AG09309 (cell line): Measurements from ENCODE around the gene GXYLT2.

Source experiments
- DNase-seq: peaks from one replicate; pipeline ENCODE4 v3.0.0-alpha.2; 2010; ENCODE audit warnings: low read depth
- H3K4me3 ChIP-seq: 2 replicates; pipeline ENCODE4 v1.5.1; 2011; ENCODE audit warnings: mild to moderate bottlenecking, low read depth, low read length, moderate library complexity; ENCODE audit not compliant: control insufficient read depth
- TF ChIP-seq, protein P1 (sequence below): IDR thresholded peaks from 2 replicates; pipeline ENCODE4 v1.5.1; 2011; ENCODE audit warnings: mild to moderate bottlenecking, low read depth, low read length, inconsistent platforms; ENCODE audit not compliant: insufficient read depth, control insufficient read depth; ENCODE audit errors: missing control alignments

The GXYLT2 gene

GRCh38 chr3:73018790-73019441 lies 131.1 kb downstream of the GXYLT2 start:
- no peak overlapping the region for H3K4me3 ChIP-seq
- TF ChIP-seq, protein P1, sequence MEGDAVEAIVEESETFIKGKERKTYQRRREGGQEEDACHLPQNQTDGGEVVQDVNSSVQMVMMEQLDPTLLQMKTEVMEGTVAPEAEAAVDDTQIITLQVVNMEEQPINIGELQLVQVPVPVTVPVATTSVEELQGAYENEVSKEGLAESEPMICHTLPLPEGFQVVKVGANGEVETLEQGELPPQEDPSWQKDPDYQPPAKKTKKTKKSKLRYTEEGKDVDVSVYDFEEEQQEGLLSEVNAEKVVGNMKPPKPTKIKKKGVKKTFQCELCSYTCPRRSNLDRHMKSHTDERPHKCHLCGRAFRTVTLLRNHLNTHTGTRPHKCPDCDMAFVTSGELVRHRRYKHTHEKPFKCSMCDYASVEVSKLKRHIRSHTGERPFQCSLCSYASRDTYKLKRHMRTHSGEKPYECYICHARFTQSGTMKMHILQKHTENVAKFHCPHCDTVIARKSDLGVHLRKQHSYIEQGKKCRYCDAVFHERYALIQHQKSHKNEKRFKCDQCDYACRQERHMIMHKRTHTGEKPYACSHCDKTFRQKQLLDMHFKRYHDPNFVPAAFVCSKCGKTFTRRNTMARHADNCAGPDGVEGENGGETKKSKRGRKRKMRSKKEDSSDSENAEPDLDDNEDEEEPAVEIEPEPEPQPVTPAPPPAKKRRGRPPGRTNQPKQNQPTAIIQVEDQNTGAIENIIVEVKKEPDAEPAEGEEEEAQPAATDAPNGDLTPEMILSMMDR: no peak
- no peak for DNase-seq

GRCh38 chr3:73021301-73021835 lies 133.5 kb downstream of the GXYLT2 start:
- TF ChIP-seq, protein P1: no peak
- DNase-seq: no peak
- H3K4me3 ChIP-seq: no peak overlapping the region

GRCh38 chr3:73024836-73025235 lies 137.0 kb downstream of the GXYLT2 start:
- no peak overlapping the region for H3K4me3 ChIP-seq
- TF ChIP-seq, protein P1: no peak
- DNase-seq: no peak

- no peak overlapping the region for H3K4me3 ChIP-seq
- TF ChIP-seq, protein P1: no peak
Measured at GRCh38 chr3:73026111-73026759, 138.4 kb downstream of the GXYLT2 start.

More at GRCh38 chr3:73026111-73026759, 138.4 kb downstream of the GXYLT2 start:
- DNase-seq: no peak
